AG09309 (cell line): Measurements from ENCODE around the gene NKAIN2.
"Not testable (repeated sequence)": the region's sequence is repeated elsewhere in the genome, so short reads cannot be mapped to it uniquely, and the experiment has no call there.

Source experiments
- DNase-seq: peaks from one replicate; pipeline ENCODE4 v3.0.0-alpha.2; 2010; ENCODE audit warnings: low read depth
- H3K4me3 ChIP-seq: 2 replicates; pipeline ENCODE4 v1.5.1; 2011; ENCODE audit warnings: mild to moderate bottlenecking, low read depth, low read length, moderate library complexity; ENCODE audit not compliant: control insufficient read depth
- CTCF ChIP-seq: IDR thresholded peaks from 2 replicates; pipeline ENCODE4 v1.5.1; 2011; ENCODE audit warnings: mild to moderate bottlenecking, low read depth, low read length, inconsistent platforms; ENCODE audit not compliant: insufficient read depth, control insufficient read depth; ENCODE audit errors: missing control alignments

Gene NKAIN2

GRCh38 chr6:124330197-124330596 is 526.5 kb downstream of the NKAIN2 start:
- no peak overlapping the region for H3K4me3 ChIP-seq
- no peak for TF ChIP-seq CTCF
- DNase-seq, result no peak

GRCh38 chr6:124334359-124334758 is 530.7 kb downstream of the NKAIN2 start:
- H3K4me3 ChIP-seq, result no peak overlapping the region
- no peak for TF ChIP-seq CTCF
- DNase-seq, result no peak

GRCh38 chr6:124339610-124340334 is 536.1 kb downstream of the NKAIN2 start:
- DNase-seq, result no peak
- H3K4me3 ChIP-seq, result no peak overlapping the region
- TF ChIP-seq CTCF, result no peak

GRCh38 chr6:124348339-124348738 is 544.7 kb downstream of the NKAIN2 start:
- H3K4me3 ChIP-seq, DNase-seq: not testable (repeated sequence)

GRCh38 chr6:124355146-124355545 is 551.5 kb downstream of the NKAIN2 start:
- DNase-seq, result no peak
- TF ChIP-seq CTCF, result no peak
- H3K4me3 ChIP-seq, result no peak overlapping the region

GRCh38 chr6:124356276-124356810 is 552.7 kb downstream of the NKAIN2 start:
- no peak for DNase-seq
- no peak overlapping the region for H3K4me3 ChIP-seq
- no peak for TF ChIP-seq CTCF

GRCh38 chr6:124356811-124357210 is 553.1 kb downstream of the NKAIN2 start:
- no peak for DNase-seq
- no peak overlapping the region for H3K4me3 ChIP-seq
- no peak for TF ChIP-seq CTCF
